ENCODE results near the gene CD40. TPM values are rescaled to one million over a fixed set of nuclear protein-coding genes. Genes with fewer than 3 reads are reported as not detected.

Gene CD40
- total and polyA plus RNA-seq, 10 of the 15 experiments (the other 5 are each of a cell fraction or from before 2014, with no cell fraction given) = 40.8 to 193 (median 89.5) TPM

DNA sequence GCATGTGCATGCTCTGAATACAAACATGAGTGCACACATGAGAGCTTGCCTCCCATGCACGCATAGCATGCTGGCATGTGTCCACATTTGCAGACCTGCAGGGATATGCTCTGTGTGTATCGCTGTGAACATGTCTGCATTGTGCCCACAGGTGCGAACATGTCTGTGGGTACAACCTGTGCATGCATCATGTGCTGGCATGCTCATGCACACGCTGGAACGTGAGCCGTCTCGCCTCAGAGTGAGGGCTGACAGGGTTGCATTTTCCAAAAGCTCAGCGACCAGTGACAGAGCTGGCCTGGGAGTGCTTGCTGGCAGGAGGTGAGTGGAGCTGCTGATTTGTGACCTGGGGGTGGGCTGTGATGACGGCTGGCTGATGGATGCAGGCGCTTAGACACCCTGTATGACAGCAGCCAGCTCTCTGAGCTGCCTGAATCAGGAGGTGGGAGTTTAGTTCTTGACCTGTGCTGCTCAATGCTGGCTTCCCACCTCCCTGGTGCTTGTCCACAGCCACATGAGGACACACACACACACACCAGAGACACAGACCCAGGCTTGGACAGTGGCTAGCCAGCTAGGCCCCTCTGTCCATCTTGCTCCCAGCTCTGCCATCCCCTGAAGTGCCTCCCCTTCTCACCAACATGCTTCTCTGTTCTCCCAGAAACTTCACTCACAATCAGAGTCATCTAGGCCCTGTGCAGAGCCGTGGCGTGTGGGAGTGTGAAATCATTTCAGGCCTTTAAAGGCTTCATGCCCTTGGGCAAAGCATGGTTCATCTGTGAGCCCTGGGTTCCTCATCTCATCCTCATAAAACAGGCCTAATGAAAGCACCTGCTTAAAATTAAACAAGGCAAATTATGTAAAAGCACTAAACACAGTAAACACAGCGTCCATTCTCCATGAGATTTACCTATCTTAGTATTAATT is 51.4 kb downstream of the CD40 start:
- no peak for ATAC-seq
- intact Hi-C loops (cut with micrococcal nuclease; ENCODE audit: unreplicated experiment) (no loop called here), in situ Hi-C loops (cut with MboI) (no loop called here)
- WGBS (ENCODE audit: insufficient coverage, insufficient replicate concordance, low lambda C conversion rate, missing lambda C conversion rate) = 25% methylated on average over 13 of the region's 13 CpGs
- Histone ChIP-seq H3K27ac (ENCODE audit: control insufficient read depth, insufficient read depth) (no peak overlapping the region), H3K4me1 (ENCODE audit: control insufficient read depth, insufficient read depth, low read length) (no peaks in the 10 kb centered on the region), H3K79me2 (ENCODE audit: control insufficient read depth, insufficient read depth, low read length) (no peaks in the 10 kb centered on the region), H3K27me3 (replicated peaks in 1 of 2; ENCODE audit: control insufficient read depth in 2 of 2, insufficient read depth in 2 of 2, low read length in 1 of 2) (peaks cover 4 to 11% of the 10 kb centered on the region in 2 experiments; a peak in 3 of 4 replicates), H3K9ac (ENCODE audit: control insufficient read depth, insufficient read depth, low read length) (no peak overlapping the region), H2AFZ (ENCODE audit: control insufficient read depth, low read depth, low read length) (no peak overlapping the region), H3K36me3 (ENCODE audit: control insufficient read depth in 2 of 2, insufficient read depth in 2 of 2, low read length in 1 of 2) (no peaks in the 10 kb centered on the region), H3K4me3 (no peak overlapping the region), H3K9me3 (replicated peaks; ENCODE audit: control insufficient read depth, insufficient read depth, low read length) (peaks cover 2% of the 10 kb centered on the region; the same call in 1 of the 3 replicates), H4K20me1 (ENCODE audit: control insufficient read depth, insufficient read depth) (no peaks in the 10 kb centered on the region), H3K4me2 (ENCODE audit: control insufficient read depth, insufficient read depth) (no peak overlapping the region)
- ChIA-PET POLR2A (no interaction called here), CTCF (interaction anchor here (1.8 kb wide), 1 partner anchor 41 kb away, joined by 6 read pairs; no protein-coding TSS in a partner anchor), SMC1A (ENCODE audit: uncharacterized antibody, unreplicated experiment) (no interaction called here), RAD21 (ENCODE audit: unreplicated experiment) (no interaction called here)
- no TSS peak for BruUV-seq (replicated peaks)
- TF ChIP-seq RBBP5 (conservative IDR thresholded peaks at IDR 0.05) = no peak
- no peak for TF ChIP-seq BRCA1 (IDR thresholded peaks at IDR 0.05; ENCODE audit: low read depth, low read length)
- no peak for TF ChIP-seq SRF (IDR thresholded peaks at IDR 0.05; ENCODE audit: low read depth in 2 of 2, low read length in 2 of 2)
- TF ChIP-seq MYB (IDR thresholded peaks at IDR 0.05; ENCODE audit: borderline replicate concordance, low read depth, low read length) = no peak
- no peak for TF ChIP-seq DPF2 (IDR thresholded peaks at IDR 0.05)
- no peak for TF ChIP-seq BCL11A (IDR thresholded peaks at IDR 0.05; ENCODE audit: low read depth, low read length)
- no peak for TF ChIP-seq GATAD2B (conservative IDR thresholded peaks at IDR 0.05; ENCODE audit: low read depth)
- no peak for TF ChIP-seq CHD4 (IDR thresholded peaks at IDR 0.05)
- no peak for TF ChIP-seq CHD1 (IDR thresholded peaks at IDR 0.05; ENCODE audit: low read depth, low read length)
- no peak for DNase-seq (ENCODE audit: low read depth, low spot score)
- FAIRE-seq = no peak

Data from GM12878 (cell line).